ENCODE results near the gene ELK4. TPM values are rescaled to one million over a fixed set of nuclear protein-coding genes. Genes with fewer than 3 reads are reported as not detected.
A peak's percentile ranks its signal among the peaks of the same experiment; 100 is the strongest.

Gene ELK4
- polyA plus RNA-seq, 3 donors, result 1.4 to 9.0 (median 2.6) TPM

- Histone ChIP-seq H3K4me1 (ENCODE audit: control insufficient read depth in 1 of 2, insufficient read depth in 2 of 2, low read length in 2 of 2) (no peaks in the 10 kb centered on the region), H3K9ac (ENCODE audit: insufficient read depth, low read length, poor library complexity, severe bottlenecking) (no peak overlapping the region), H4K20me1 (ENCODE audit: insufficient read depth, low read length) (no peaks in the 10 kb centered on the region), H2AFZ (ENCODE audit: insufficient read depth, low read depth, low read length, poor library complexity, severe bottlenecking) (no peak overlapping the region), H3K36me3 (replicated peaks in 1 of 2; ENCODE audit: control insufficient read depth in 1 of 2, insufficient read depth in 2 of 2, low read length in 2 of 2) (no peaks in the 10 kb centered on the region), H3K27me3 (ENCODE audit: control insufficient read depth in 2 of 2, insufficient read depth in 2 of 2, low read length in 2 of 2) (peaks cover 48 to 70% of the 10 kb centered on the region in 2 donors), H3K27ac (ENCODE audit: low read depth in 1 of 2, low read length in 2 of 2) (no peak overlapping the region), H3K4me3 (replicated peaks in 1 of 3; ENCODE audit: low read depth in 2 of 3, low read length in 3 of 3) (no peak overlapping the region), H3K9me3 (replicated peaks in 1 of 2; ENCODE audit: control insufficient read depth in 1 of 2, insufficient read depth in 1 of 2, low read length in 2 of 2) (peaks cover 0 to 14% of the 10 kb centered on the region in 2 donors), H3K79me2 (ENCODE audit: insufficient read depth, low read length) (no peaks in the 10 kb centered on the region), H3K4me2 (replicated peaks; ENCODE audit: extremely low read depth, low read length, poor library complexity, severe bottlenecking) (no peak overlapping the region)
- H3K9me3 Mint-ChIP-seq, result peaks cover 0 to 6% (median 3%) of the 10 kb centered on the region in 7 donors
- no peak overlapping the region for H3K27ac Mint-ChIP-seq
- WGBS (ENCODE audit: insufficient coverage), result no CpG with 5 or more reads among the region's 5 CpGs
- peaks cover 2% of the 10 kb centered on the region for H3K4me1 Mint-ChIP-seq
- no peak overlapping the region for H3K4me3 Mint-ChIP-seq
- H3K27me3 Mint-ChIP-seq (ENCODE audit: low read depth in 3 of 3), result peaks cover 65 to 85% (median 75%) of the 10 kb centered on the region in 3 donors
- intact Hi-C loops (cut with micrococcal nuclease), result no loop called here
- no peak for DNase-seq
- TF ChIP-seq, protein P1, sequence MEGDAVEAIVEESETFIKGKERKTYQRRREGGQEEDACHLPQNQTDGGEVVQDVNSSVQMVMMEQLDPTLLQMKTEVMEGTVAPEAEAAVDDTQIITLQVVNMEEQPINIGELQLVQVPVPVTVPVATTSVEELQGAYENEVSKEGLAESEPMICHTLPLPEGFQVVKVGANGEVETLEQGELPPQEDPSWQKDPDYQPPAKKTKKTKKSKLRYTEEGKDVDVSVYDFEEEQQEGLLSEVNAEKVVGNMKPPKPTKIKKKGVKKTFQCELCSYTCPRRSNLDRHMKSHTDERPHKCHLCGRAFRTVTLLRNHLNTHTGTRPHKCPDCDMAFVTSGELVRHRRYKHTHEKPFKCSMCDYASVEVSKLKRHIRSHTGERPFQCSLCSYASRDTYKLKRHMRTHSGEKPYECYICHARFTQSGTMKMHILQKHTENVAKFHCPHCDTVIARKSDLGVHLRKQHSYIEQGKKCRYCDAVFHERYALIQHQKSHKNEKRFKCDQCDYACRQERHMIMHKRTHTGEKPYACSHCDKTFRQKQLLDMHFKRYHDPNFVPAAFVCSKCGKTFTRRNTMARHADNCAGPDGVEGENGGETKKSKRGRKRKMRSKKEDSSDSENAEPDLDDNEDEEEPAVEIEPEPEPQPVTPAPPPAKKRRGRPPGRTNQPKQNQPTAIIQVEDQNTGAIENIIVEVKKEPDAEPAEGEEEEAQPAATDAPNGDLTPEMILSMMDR (IDR thresholded peaks at IDR 0.05), result no peak
- no peaks in the 10 kb centered on the region for H3K36me3 Mint-ChIP-seq
Observed at GRCh38 chr1:205568135-205568468, 63.7 kb downstream of the ELK4 start.

GRCh38 chr1:205567716-205568115 is 64.1 kb downstream of the ELK4 start:
- intact Hi-C loops (cut with micrococcal nuclease), result no loop called here
- Histone ChIP-seq H3K4me3 (replicated peaks in 1 of 3; ENCODE audit: low read depth in 2 of 3, low read length in 3 of 3) (no peak overlapping the region), H2AFZ (ENCODE audit: insufficient read depth, low read depth, low read length, poor library complexity, severe bottlenecking) (no peak overlapping the region), H3K4me2 (replicated peaks; ENCODE audit: extremely low read depth, low read length, poor library complexity, severe bottlenecking) (no peak overlapping the region), H3K27me3 (ENCODE audit: control insufficient read depth in 2 of 2, insufficient read depth in 2 of 2, low read length in 2 of 2) (peaks cover 48 to 70% of the 10 kb centered on the region in 2 donors), H4K20me1 (ENCODE audit: insufficient read depth, low read length) (no peaks in the 10 kb centered on the region), H3K36me3 (replicated peaks in 1 of 2; ENCODE audit: control insufficient read depth in 1 of 2, insufficient read depth in 2 of 2, low read length in 2 of 2) (no peaks in the 10 kb centered on the region), H3K79me2 (ENCODE audit: insufficient read depth, low read length) (no peaks in the 10 kb centered on the region), H3K27ac (ENCODE audit: low read depth in 1 of 2, low read length in 2 of 2) (no peak overlapping the region), H3K4me1 (ENCODE audit: control insufficient read depth in 1 of 2, insufficient read depth in 2 of 2, low read length in 2 of 2) (no peaks in the 10 kb centered on the region), H3K9me3 (replicated peaks in 1 of 2; ENCODE audit: control insufficient read depth in 1 of 2, insufficient read depth in 1 of 2, low read length in 2 of 2) (peaks cover 0 to 14% of the 10 kb centered on the region in 2 donors), H3K9ac (ENCODE audit: insufficient read depth, low read length, poor library complexity, severe bottlenecking) (no peak overlapping the region)
- Mint-ChIP-seq H3K36me3 (no peaks in the 10 kb centered on the region), H3K27me3 (ENCODE audit: low read depth in 3 of 3) (peaks cover 62 to 82% (median 75%) of the 10 kb centered on the region in 3 donors), H3K9me3 (peaks cover 0 to 6% (median 3%) of the 10 kb centered on the region in 7 donors), H3K27ac (no peak overlapping the region), H3K4me1 (peaks cover 2% of the 10 kb centered on the region), H3K4me3 (peak overlapping the region in 1 of 2 donors; percentile 35)
- TF ChIP-seq, protein P1 (IDR thresholded peaks at IDR 0.05), result no peak
- DNase-seq, result no peak
- 94% methylated on average over 5 of the region's 6 CpGs for WGBS (ENCODE audit: insufficient coverage)

All from CD14-positive monocyte (primary cell).